Measurements from ENCODE around the gene ZFHX3.

GRCh38 chr16:72854267-72854959, 193.5 kb downstream of the ZFHX3 start:
- TF ChIP-seq CTCF (IDR thresholded peaks at IDR 0.05; ENCODE audit: low read depth, low read length) (no peak), EZH2phosphoT487 (IDR thresholded peaks at IDR 0.05; ENCODE audit: low read depth) (no peak)
